ENCODE data around the gene KIFC3.

KIFC3 gene

GRCh38 chr16:57815987-57816745 is 13.9 kb upstream of the KIFC3 start:
- CTCF ChIA-PET: interaction anchor here (0.6 to 0.7 kb wide), 2 partner anchors 23 to 296 kb away, joined by 3 to 4 read pairs; no protein-coding TSS in a partner anchor
- TF ChIP-seq ZNF174 (tag by site-specific recombination; IDR thresholded peaks at IDR 0.05) (no peak), SP3 (tag by site-specific recombination; IDR thresholded peaks at IDR 0.05) (no peak), ZNF19 (tag by site-specific recombination; IDR thresholded peaks at IDR 0.05; ENCODE audit: low read depth) (no peak), ZNF623 (tag by site-specific recombination; IDR thresholded peaks at IDR 0.05) (no peak)
- Histone ChIP-seq H3K27ac (ENCODE audit: extremely low read depth, low read depth, low read length) (no peak overlapping the region), H3K4me3 (ENCODE audit: low read depth, low read length) (no peak overlapping the region), H3K4me1 (ENCODE audit: control insufficient read depth, insufficient read depth, low read length) (no peaks in the 10 kb centered on the region), H3K36me3 (ENCODE audit: control insufficient read depth in 2 of 2, insufficient read depth in 1 of 2, low read length in 2 of 2) (no peaks in the 10 kb centered on the region), H3K9me3 (ENCODE audit: control insufficient read depth, insufficient read depth, low read depth, low read length) (no peaks in the 10 kb centered on the region)
- POLR2A ChIA-PET: interaction anchor here (2.5 kb wide), 1 partner anchor 8 kb away, joined by 13 read pairs; no protein-coding TSS in a partner anchor

DNA sequence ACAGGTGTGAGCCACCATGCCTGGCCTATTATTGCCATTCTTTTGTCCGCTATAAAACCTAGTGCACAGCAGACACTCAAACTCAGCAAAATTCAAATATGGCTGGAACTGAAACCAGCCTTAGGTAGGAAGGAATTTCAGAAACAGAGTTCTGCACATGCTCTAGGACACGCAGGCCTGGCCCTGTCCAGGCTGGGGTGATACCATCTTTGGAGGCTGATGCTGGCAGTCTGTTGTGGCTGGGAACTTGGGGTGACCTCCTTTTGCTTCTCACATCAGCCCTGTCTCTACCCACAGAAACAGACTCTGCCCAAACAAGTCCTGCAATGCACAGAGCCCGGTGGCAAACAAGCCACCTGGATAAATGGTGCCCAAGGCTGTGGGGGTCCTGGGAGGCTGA is 12.6 kb upstream of the KIFC3 start:
- POLR2A ChIA-PET: interaction anchor here (0.6 to 0.7 kb wide), 2 partner anchors 43 to 368 kb away, joined by 3 to 4 read pairs; partner anchors contain the start of genes CIAPIN1 and COQ9
- TF ChIP-seq KLF1 (tag by site-specific recombination; IDR thresholded peaks at IDR 0.05): no peak
- TF ChIP-seq ZNF37A (tag by site-specific recombination; IDR thresholded peaks at IDR 0.05): no peak
- no peak for TF ChIP-seq ZNF202 (tag by site-specific recombination; IDR thresholded peaks at IDR 0.05; ENCODE audit: borderline replicate concordance)
- no peak for TF ChIP-seq OVOL3 (tag by site-specific recombination; IDR thresholded peaks at IDR 0.05)
- TF ChIP-seq ZBTB8A (tag by site-specific recombination; IDR thresholded peaks at IDR 0.05): no peak
- no peak for TF ChIP-seq GLIS1 (tag by site-specific recombination; IDR thresholded peaks at IDR 0.05)
- no peak for TF ChIP-seq IKZF3 (tag by site-specific recombination; IDR thresholded peaks at IDR 0.05)
- no peak for TF ChIP-seq EGR2 (tag by site-specific recombination; IDR thresholded peaks at IDR 0.05; ENCODE audit: low read depth)
- TF ChIP-seq ZNF521 (tag by site-specific recombination; IDR thresholded peaks at IDR 0.05): no peak
- no peak for TF ChIP-seq ZNF785 (tag by site-specific recombination; IDR thresholded peaks at IDR 0.05)
- no peak for TF ChIP-seq ZNF560 (tag by site-specific recombination; IDR thresholded peaks at IDR 0.05; ENCODE audit: borderline replicate concordance)
- Histone ChIP-seq H3K4me3 (ENCODE audit: low read depth, low read length) (no peak overlapping the region), H3K9me3 (ENCODE audit: control insufficient read depth, insufficient read depth, low read depth, low read length) (no peaks in the 10 kb centered on the region), H3K4me1 (ENCODE audit: control insufficient read depth, insufficient read depth, low read length) (no peaks in the 10 kb centered on the region; the same call in 1 of the 2 replicates), H3K27ac (ENCODE audit: extremely low read depth, low read depth, low read length) (no peak overlapping the region), H3K36me3 (ENCODE audit: control insufficient read depth in 2 of 2, insufficient read depth in 1 of 2, low read length in 2 of 2) (no peaks in the 10 kb centered on the region)
- CTCF ChIA-PET: no interaction called here

DNA sequence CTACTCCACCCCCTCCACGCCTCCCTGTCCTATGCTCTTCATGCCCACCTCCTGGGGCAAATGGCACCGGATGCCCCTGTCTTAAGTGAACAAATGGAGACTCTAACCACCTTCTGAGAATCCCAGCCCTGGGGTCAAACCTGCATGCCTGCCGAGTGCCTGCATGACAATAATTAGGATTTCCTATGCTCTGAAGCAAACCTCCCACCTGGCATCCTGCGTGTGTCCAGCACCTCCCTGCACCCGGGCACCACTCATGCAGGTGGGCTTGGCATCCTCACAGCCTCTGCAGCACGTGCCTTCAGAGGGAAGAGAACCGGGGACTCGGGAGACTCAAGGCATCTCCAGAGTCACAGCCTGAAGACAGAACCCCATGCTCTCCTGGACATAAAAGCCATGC is 11.2 kb upstream of the KIFC3 start:
- ChIA-PET POLR2A (no interaction called here), CTCF (no interaction called here)
- Histone ChIP-seq H3K36me3 (ENCODE audit: control insufficient read depth in 2 of 2, insufficient read depth in 1 of 2, low read length in 2 of 2) (no peaks in the 10 kb centered on the region), H3K4me1 (ENCODE audit: control insufficient read depth, insufficient read depth, low read length) (no peaks in the 10 kb centered on the region; the same call in 1 of the 2 replicates), H3K27ac (ENCODE audit: extremely low read depth, low read depth, low read length) (no peak overlapping the region), H3K4me3 (ENCODE audit: low read depth, low read length) (no peak overlapping the region), H3K9me3 (ENCODE audit: control insufficient read depth, insufficient read depth, low read depth, low read length) (no peaks in the 10 kb centered on the region)
- no peak for TF ChIP-seq ZNF202 (tag by site-specific recombination; IDR thresholded peaks at IDR 0.05; ENCODE audit: borderline replicate concordance)
- TF ChIP-seq ZBTB26 (tag by site-specific recombination; optimal IDR thresholded peaks at IDR 0.05): no peak
- no peak for TF ChIP-seq ZNF792 (tag by site-specific recombination; IDR thresholded peaks at IDR 0.05)
- TF ChIP-seq ZSCAN18 (tag by site-specific recombination; IDR thresholded peaks at IDR 0.05): no peak
- no peak for TF ChIP-seq SCRT2 (tag by site-specific recombination; IDR thresholded peaks at IDR 0.05)
- no peak for TF ChIP-seq ZBTB8A (tag by site-specific recombination; IDR thresholded peaks at IDR 0.05)
- no peak for TF ChIP-seq ZNF302 (tag by site-specific recombination; IDR thresholded peaks at IDR 0.05; ENCODE audit: low read depth)
- TF ChIP-seq ZNF785 (tag by site-specific recombination; IDR thresholded peaks at IDR 0.05): no peak
- TF ChIP-seq ZNF311 (tag by site-specific recombination; IDR thresholded peaks at IDR 0.05; ENCODE audit: borderline replicate concordance): no peak
- TF ChIP-seq ZNF585B (tag by site-specific recombination; IDR thresholded peaks at IDR 0.05): no peak
